ENCODE results near the gene TMEM184B. TPM values are rescaled to one million over a fixed set of nuclear protein-coding genes. Genes with fewer than 3 reads are reported as not detected.

The TMEM184B gene
- total RNA-seq, 2 donors from 2014 or later = 47.2 to 60.3 TPM

DNA sequence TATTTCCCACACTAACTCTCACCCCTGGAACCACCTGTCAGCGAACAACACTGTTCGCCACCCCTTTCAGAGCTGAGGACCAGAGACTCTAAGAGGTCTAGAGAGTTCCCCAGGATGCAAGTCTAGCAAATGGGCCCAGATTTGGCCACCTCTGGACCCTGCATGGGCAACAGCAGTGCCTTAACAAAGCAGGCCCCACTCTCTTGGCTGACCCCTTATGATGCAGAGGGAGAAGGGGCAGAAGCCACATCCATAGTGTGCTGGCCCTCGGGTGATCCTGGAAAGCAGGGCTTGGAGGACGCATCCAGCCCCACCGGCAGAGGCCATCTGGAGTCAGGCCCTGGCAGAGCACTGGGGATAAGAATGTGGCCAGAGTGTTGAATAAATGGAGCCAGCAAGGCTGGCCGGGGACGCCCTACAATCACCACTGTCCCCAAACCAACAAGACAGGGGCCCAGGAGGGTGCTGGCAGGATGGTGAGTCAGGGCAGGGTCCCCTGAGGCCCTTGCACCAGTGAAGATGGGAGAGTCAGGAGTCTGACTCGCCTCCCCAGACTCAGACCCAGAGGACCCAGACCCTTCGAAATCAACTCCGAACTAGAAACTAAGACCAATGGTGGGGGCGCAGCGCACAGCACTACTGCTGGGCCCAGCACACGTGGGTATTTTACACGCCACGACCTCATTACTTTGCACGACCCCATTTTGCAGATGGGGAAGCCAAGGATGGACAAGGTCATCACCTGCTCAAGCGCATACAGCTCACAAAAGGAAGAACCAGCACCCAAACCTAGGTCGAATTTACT, 37.9 kb upstream of the TMEM184B start:
- DNase-seq = no peak
- ATAC-seq = peak; percentile 10 to 38
- intact Hi-C loops (cut with DNase I) = no loop called here

DNA sequence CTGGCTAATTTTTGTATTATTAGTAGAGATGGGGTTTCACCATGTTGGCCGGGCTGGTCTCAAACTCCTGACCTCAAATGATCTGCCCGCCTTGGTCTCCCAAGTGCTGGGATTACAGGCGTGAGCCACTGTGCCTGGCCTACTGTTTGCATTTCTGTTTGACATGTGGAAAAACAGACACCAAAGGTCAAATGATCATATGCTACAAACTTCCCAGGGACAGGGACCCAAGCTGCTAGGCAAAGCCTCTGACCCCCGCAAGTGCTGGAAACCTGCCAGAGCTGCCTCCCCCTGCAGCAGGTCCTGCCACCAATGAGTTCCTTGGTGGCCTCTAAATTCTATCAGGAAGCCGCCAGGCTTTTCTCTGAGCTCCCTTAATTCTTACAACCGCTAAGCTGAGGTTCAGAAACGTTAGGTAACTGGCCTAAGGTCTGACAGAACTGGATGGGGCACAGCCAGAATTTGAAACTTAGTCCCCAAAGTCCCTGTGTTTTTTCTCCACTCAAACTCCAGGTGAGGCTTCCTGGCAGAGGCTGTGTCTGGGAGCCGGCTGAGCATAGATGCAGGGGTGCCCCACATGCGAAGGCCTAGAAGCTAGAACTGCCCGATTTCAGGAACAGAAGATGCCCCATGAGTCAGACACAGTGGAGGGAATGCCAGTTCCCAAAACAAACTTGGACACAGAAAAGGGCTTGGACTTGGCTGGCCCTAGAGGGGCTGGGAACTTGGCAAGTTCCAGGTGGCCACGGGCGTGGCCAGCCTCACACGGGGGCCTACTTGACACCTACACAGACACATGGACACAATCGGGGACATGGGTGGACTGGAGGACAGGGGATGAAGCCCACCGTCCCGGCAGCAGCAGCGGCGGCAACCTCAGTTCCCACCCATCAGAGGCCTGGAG, 37.1 kb upstream of the TMEM184B start:
- intact Hi-C loops (cut with DNase I) = loop anchor here in 1 of 2 donors (10.0 kb wide), 1 partner anchor 195 kb away; the partner anchor contains the start of gene BAIAP2L2
- ATAC-seq (peak in 1 of 2 donors; percentile 59), DNase-seq (no peak)

DNA sequence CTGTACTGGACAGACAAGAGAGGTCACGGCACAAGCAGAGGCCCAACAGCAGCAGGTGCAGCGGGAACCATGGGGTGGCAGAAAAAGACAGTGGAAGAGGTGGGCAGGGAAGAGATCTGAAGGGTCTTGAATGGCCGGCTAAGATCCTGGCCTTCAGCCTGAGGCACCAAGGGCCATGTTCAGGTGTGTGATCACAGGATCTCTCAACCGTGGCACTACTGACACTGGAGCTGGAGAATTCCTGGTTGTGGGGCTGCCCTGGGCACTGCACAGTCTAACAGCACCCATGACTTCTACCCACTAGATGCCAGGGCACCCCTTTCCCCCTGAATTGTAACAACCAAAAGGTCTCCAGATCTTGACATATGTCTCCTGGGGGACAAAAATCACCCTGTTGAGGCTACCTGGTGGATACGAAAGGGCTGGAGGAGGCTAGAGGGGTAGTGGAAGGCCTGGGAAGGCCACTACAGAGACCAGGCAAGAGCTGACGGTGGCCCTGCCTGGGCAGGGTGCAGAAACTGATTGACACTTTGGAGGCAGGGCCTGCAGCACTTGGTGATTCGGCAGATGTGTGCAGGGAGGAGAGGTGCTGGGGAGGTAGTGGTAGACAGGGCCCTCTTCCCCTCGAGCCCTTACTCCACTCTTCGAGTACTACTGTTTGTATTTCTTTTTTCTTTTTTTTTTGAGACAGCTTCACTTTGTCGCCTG, 36.1 kb upstream of the TMEM184B start:
- intact Hi-C loops (cut with DNase I) = loop anchor here in 1 of 2 donors (10.0 kb wide), 1 partner anchor 194 kb away; the partner anchor contains the start of gene BAIAP2L2
- DNase-seq (no peak), ATAC-seq (no peak)

DNA sequence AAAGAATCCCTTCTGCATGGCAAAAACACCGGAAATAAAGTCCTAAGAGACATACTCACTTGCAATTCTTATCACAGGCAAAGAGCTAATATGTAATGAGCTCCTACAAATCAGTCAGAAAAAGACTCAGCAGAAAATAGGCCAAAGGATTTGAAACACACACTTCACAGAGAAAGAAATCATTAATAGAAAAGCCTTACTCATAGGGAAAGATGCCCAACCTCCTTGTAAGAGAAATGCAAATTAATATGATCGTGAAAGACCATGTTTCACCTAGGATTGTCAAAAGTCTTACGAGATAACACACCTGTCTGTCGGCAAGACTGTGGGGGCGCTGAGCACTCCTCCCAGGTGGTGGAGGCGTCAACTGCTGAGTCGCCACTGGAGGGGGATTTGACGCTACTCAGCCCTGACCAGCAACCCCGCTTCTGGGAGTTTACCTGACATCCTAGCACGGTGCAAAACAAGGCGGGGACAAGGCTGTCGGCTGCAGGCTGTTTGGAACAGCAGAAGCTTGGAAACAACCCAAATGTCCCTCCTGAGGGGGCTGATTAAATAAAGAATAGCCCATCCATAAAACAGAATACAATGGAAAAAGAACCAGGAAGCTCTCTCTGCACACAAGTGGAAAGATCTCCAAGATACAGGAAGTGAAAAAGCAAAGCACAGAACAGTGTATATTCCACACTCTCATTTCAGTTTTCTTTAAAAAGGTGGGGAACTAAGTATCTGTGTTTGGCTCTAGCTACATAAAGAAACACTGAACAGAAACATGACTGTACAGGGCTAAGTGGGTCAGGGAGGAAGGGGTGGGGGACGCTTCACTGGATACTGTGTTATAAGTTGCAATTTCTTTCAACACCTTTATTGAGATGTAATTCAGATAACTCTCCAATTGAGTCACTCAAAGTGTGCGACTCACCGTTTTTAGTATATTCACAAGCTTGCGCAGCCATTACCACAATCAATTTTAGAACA, 33.0 kb upstream of the TMEM184B start:
- peak; percentile 22 to 36 for ATAC-seq
- DNase-seq = no peak
- intact Hi-C loops (cut with DNase I) = loop anchor here in 1 of 2 donors (10.0 kb wide), 1 partner anchor 191 kb away; the partner anchor contains the start of gene BAIAP2L2

DNA sequence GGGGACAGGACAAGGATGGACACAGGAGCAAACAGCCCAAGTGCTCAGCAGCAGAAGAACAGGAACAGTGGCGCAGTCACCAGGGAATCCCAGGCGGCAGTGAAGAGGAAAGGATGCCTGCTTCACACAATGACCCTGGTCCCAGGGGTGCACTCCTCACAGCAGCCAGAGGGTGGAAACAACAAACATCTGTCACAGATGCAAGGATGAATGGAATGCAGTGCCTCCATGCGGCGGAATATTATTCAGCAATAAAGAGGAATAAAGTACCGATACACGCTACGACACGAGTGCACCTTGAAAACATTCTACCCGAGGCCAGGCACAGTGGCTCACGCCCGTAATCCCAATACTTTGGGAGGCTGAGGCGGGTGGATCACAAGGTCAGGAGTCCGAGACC, 31.7 kb upstream of the TMEM184B start:
- ATAC-seq (peak; percentile 13 to 23), DNase-seq (no peak)
- intact Hi-C loops (cut with DNase I) = loop anchor here in 1 of 2 donors (10.0 kb wide), 1 partner anchor 190 kb away; the partner anchor contains the start of gene BAIAP2L2

DNA sequence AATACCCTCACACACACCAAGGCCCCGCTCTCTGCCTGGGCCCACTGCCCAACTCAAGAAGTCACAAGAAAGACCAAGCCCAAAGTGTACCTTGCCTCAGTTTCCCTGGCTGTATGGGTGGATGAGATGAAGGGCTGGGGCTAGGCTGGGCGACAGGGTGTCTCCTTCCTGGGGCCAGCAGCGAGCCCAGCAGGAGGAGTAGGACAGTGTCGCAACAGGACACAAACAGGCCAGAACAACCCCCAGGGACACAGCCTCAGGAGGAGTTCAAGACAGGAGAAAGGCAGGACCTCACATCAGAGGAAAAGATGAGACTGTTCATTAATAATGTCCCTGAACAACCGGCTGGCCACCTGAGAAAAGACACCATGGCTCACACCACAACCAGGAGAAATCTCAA, 31.2 kb upstream of the TMEM184B start:
- intact Hi-C loops (cut with DNase I) = loop anchor here in 1 of 2 donors (10.0 kb wide), 1 partner anchor 189 kb away; the partner anchor contains the start of gene BAIAP2L2
- ATAC-seq (no peak), DNase-seq (no peak)

DNA sequence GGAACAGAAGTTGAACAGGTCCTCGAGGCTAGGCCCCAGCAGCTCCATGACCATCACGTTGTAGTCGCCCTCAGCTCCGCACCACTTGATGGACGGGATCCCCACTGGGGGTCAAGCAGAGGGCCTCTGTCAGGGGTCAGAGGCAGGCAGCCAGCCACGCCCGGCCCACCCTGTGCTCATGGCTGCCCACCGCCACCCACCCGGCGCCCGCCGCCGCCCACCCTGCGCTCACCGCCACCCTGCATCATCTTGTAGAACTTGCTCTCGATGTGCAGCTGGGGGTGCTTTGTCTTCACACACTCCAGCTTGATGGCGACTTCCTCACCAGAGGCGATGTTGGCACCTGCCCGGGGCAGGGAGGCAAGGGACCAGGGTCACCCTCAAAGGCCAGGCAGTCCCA, 30.1 kb upstream of the TMEM184B start:
- ATAC-seq = no peak
- intact Hi-C loops (cut with DNase I) = loop anchor here in 1 of 2 donors (10.0 kb wide), 1 partner anchor 188 kb away; the partner anchor contains the start of gene BAIAP2L2
- no peak for DNase-seq

DNA sequence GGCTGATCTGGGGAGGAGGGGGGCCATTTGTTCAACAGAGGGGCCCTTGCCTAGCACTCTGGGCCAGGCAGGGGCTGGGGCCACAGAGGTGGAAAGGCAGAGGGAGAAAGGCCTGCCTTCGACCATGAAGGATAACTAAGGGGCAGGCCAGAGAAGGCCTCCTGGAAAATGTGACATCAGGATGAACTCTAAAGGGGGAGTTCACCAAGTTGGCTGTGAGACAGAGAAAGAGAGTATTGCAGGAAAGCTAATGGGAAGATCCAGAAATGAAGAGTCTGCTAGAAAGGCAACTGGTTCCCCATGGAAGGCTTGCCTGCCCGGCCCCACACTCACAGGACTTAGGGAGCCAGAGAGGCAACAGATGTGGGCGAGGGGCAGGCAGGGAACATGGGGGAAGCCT, 28.1 kb upstream of the TMEM184B start:
- intact Hi-C loops (cut with DNase I) = loop anchor here in 1 of 2 donors (10.0 kb wide), 1 partner anchor 186 kb away; the partner anchor contains the start of gene BAIAP2L2
- no peak for ATAC-seq
- no peak for DNase-seq

DNA sequence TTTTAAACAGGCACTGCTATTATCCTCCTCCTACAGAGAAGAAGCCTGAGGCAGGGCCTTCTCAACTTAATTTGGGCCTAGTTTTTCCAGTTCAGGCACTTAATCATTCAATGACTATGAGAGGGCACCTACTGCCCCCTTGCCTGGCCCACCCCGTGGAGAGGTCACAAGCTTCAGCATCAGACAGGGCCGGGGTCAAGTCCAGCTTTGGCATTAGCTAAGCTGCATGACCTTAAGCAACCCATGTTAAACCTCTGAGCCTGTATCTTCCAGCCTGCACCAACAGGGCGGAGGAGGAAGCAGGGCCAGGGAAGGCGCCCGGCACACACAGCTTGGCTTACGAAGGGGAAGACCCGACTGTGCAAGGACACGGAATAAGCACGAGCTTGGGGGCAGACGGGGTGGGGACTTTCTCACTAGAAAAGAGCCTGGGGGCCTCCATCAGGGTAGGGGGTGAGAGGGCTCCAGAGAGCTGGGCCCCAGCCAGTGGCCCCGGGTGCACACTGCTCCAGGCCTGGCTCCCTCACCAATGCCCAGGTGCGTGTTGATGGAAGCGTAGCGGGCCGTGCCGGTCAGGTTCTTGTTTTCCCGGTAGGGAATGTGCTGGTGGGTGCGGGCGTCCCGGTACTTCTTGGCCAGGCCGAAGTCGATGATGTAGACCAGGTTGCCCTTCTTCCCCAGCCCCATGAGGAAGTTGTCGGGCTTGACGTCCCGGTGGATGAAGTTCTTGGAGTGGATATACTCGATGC, 27.6 kb upstream of the TMEM184B start:
- intact Hi-C loops (cut with DNase I) = loop anchor here in 1 of 2 donors (10.0 kb wide), 1 partner anchor 186 kb away; the partner anchor contains the start of gene BAIAP2L2
- no peak for ATAC-seq

DNA sequence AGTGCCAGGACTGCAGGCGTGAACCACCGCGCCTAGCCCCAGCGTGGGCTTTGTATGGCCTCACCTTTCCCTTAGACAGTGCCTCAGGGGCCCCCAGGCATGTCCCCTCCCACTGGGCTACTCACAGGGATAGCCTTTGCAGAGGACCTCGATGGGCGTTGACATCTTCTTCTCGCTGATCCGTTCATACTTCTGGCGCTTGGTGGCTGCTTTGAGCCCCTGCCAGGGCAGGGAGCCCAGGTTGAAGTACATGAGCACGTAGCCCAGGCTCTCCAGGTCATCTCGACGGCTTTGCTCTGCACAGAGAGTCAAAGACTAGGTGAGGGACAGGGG, 26.9 kb upstream of the TMEM184B start:
- no peak for DNase-seq
- intact Hi-C loops (cut with DNase I) = loop anchor here in 1 of 2 donors (10.0 kb wide), 1 partner anchor 185 kb away; the partner anchor contains the start of gene BAIAP2L2
- ATAC-seq = no peak

More for the DNA sequence above, 27.6 kb upstream of the TMEM184B start:
- no peak for DNase-seq

DNA sequence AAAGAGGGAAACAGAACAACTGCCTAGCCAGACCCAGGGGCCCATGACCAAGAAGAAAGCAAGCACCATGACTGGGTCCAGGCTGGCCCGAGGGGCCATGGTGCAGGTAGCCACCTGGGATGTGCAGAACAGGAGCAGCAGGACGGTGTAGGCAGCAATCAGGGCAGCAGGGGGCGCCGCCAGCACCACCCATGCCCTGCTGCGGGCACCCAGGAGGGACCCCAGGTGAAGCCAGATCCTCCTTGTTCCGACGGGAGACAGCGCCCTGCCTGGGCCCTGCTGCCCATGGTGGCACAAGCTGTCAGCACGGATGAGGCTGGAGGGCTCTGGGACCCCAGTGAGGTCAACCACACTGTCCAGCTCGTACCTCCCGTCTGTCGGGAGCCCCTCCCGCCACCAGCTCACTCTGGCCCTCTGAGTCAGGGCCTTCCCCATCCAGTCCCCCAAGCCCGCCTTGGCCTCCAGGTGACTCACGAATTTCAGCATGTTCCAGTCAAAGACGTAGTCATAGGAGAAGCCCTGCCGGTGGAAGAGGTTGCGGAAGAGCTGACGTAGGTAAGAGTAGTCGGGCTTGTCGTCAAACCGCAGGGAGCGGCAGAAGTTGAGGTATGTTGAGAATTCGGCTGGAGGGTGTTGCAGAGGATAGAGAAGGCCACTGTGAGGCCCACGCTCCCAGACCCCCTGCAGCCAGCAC, 25.6 kb upstream of the TMEM184B start:
- ATAC-seq = peak in 1 of 2 donors; percentile 11
- intact Hi-C loops (cut with DNase I) = no loop called here
- no peak for DNase-seq

DNA sequence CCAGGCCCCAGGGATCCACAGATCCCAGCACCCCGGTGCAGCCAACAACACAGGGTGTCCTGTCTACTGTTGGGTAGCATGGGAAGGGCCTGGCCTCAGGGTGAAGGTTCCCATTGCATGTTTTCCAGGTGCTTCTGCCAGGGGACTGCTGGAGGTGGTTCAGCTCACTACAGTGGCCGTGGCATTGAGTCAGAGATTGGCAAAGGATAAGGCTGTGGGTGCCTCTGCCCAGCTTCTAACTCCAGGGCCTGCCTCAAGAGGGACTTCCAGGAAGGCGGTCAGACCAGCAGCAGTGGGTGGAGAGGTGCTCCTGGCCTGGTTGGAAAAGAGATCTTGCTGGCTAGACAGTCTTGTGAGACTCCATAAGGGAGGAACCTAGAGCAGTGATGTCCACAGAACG, 23.6 kb upstream of the TMEM184B start:
- peak in 1 of 2 donors; percentile 10 for ATAC-seq
- intact Hi-C loops (cut with DNase I) = no loop called here
- DNase-seq = no peak

DNA sequence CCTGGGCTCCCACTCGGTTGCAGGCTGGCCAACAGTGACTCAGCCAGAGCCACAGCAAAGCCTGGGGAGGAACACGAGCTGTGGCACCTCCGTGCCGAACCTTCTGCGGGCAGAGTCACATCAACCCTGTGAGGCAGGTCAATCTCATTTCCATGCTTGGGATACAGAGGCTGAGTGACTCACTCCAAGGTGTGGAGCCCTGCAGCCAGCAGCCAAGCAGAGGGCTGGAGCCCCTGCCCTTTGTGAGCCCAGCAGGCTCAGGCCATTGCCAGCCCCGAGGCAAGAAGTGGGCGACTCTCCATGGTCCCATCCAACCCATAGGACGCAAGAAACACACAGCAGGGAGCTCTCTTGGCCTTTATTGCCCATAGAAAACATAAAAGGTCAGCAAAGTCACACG, 23.1 kb upstream of the TMEM184B start:
- intact Hi-C loops (cut with DNase I) = no loop called here
- DNase-seq (no peak), ATAC-seq (no peak)

DNA sequence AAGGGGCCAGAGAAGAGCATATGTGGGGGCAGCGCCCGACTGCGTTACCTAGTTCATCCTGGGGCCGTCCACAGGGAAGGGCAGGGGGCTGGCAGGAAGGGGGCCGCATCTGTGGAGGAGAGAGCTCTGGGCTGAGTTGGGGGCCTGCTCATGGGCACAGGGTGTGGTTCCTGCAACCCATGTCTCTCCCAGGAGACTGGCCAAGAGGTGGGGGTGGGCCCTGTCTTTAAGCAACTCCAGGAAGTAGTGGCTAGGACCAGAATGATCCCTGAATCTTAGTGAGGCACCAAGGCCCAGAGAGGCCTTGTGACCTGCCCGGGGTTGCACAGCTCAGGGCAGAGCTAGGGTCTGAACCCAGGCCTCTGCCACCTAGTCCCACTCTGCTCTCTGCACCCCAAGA, 22.5 kb upstream of the TMEM184B start:
- no peak for DNase-seq
- intact Hi-C loops (cut with DNase I) = no loop called here
- ATAC-seq = no peak

DNA sequence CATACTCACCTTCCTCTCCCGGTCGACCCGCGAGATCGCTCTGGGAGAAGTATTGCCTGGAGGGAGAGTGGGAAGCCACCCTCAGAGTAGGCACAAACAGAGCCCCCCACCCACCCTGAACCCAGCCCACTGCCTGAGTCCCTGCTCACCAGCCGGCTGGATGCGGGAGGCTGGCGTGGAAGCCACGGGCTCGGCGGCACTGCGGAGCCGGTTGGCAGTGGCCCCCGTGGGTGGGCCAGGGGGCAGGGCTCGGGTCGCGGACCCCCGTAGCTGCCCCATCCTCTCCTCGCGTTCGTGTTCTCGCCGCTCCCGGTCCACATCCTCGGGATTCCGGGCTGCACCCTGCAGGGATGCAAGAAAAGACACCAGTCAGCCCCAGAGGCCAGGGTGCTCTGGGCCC, 21.4 kb upstream of the TMEM184B start:
- no peak for ATAC-seq
- intact Hi-C loops (cut with DNase I) = no loop called here
- DNase-seq = no peak

DNA sequence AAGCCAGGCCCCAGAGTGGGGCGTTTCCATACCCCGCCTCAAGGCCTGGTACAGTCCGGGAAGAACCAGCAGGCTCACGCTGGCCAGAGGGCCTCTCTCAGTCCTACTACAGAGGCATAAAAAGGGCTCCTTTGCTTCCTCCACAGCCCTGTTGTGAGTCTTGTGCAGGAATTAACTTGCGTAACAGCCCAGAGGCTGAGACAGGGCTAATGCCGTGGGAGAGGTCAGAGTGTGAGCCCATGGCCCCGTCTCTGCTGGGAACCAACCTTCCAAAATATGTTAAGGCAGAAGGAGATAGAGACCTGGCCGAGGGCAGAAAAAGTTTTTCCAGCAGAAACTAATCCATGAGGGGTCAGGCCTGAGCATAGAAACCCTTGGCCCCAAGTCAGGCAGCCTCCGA, 19.9 kb upstream of the TMEM184B start:
- peak in 1 of 2 donors; percentile 38 for ATAC-seq
- intact Hi-C loops (cut with DNase I) = no loop called here
- no peak for DNase-seq

All from left cardiac atrium (tissue), 4 donors.